GM20000 (cell line): ENCODE results near the gene GUCA1C.

Source experiments
- DNase-seq: peaks from one replicate; pipeline ENCODE4 v3.0.0; 2012; ENCODE audit warnings: low spot score
- CTCF ChIP-seq: IDR thresholded peaks from 2 replicates; pipeline ENCODE4 v1.5.1; 2012; ENCODE audit warnings: mild to moderate bottlenecking, control low read depth; ENCODE audit errors: extremely low read depth, missing control alignments

The GUCA1C gene

GRCh38 chr3:108940568-108941263 lies 13.0 kb downstream of the GUCA1C start:
- DNase-seq, result no peak
- no peak for TF ChIP-seq CTCF

GRCh38 chr3:108940166-108940565 lies 13.5 kb downstream of the GUCA1C start:
- no peak for TF ChIP-seq CTCF
- no peak for DNase-seq

DNA sequence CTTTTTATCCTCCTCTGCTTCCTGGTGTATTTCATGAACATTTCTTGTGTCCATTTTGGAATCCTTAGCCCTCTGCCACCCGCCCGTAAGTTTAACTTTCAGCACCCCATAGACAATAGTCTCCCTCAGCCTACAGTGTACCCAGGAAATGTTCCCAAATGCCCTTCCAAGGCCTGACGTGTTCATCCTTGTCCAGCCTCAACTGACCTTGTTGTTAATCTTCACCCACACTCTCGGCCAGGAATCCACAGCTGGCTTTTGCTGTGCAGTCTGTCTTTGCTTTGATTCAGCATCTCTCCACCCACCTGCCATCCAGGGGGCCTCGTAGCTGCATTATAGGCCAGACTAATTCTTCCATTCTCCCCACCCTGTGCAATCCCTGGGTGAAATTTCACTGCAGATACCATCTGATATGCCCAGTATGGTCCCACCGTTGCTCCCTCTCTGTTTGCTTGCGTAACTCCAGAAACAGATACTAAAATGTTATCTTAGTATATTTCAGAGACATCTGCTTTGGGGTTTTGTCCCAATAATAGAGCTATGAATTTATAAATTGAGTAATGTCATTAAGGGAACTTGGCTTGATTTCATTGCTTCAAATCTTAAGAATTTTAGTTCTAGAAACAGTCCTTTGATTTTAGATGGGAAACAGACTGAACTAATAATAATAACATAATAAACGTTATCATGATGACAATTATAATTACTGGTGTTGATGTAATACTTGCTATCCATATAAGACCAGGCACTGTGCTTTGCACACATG lies 16.6 kb downstream of the GUCA1C start:
- no peak for TF ChIP-seq CTCF

GRCh38 chr3:108931035-108931434 lies 22.6 kb downstream of the GUCA1C start:
- TF ChIP-seq CTCF, result no peak
- DNase-seq, result no peak

More for the DNA sequence above, 16.6 kb downstream of the GUCA1C start:
- DNase-seq, result no peak

DNA sequence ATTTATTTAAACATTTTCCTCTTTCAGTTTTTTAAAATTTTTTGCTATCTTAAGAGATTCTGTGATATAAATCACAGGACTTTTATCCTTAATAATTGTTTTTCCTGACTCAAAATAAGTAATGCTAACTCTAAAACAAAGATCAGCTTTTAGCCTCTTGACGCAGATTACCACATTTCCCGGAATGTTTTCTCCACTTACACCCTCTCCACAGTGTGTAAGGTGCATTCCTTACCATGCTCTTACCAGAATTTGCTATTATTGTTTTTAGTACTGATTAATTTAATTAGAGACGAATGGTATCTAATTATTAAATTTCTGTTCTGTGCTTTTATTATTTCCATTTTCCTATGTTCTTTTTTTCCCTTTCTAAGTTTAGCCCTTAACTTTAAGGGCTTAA lies 34.8 kb downstream of the GUCA1C start:
- no peak for DNase-seq
- no peak for TF ChIP-seq CTCF

DNA sequence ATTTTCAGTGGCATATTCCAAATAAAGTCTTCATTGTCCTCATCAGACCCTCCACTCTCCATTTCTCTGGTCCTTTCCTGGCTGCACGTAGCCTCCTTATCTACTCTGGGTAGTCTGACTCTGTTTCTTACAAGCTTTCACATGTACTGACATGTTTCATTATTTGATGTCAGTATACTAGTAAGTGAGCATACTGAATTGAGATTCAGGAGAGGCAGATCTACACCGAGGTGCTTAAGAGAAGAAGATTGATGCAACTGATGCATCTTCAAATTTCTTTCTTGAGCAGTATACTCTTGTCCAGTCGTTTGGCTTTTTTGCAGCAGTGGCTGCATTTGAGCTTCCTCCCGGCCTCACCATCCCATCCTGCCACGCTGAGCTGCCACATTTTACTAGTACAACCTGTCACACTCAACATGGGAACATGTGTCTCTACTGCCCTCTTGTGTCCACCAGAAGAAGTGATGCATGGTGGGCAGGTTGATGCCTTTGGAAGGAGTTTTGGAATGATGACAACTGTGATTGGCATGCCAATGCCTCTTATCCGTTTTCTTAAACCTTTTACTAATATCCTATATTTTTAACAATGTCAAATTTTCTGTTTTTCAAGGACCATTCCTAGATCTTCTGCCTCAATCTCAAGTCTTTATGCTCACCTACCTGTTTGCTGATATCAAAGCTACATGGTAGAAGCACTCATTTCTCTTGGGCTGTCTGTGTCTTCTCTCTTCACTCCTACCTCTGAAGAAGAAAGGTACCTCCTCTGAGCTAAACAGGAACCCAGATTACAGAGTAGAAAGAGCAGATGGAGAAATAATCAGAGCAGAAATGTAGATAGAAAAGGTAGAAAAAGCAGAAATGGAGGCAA lies 38.7 kb downstream of the GUCA1C start:
- TF ChIP-seq CTCF, result peak; percentile 70
- DNase-seq, result peak; percentile 67
